ENCODE measurements around the gene MAP2K3. TPM values are rescaled to one million over a fixed set of nuclear protein-coding genes. Genes with fewer than 3 reads are reported as not detected.

MAP2K3 gene
- total RNA-seq, 4 donors from 2014 or later, result 44.4 to 148 (median 59.6) TPM

GRCh38 chr17:21295036-21295952, 10.8 kb downstream of the MAP2K3 start:
- Histone ChIP-seq H3K9me3 (no peaks in the 10 kb centered on the region), H3K4me1 (peaks cover 0 to 15% (median 2%) of the 10 kb centered on the region in 4 donors), H3K27me3 (no peaks in the 10 kb centered on the region), H3K4me3 (no peak overlapping the region), H3K27ac (peak overlapping the region in 1 of 4 donors; percentile 0), H3K36me3 (peaks cover 0 to 7% (median 0%) of the 10 kb centered on the region in 4 donors)
- intact Hi-C loops (cut with DNase I; ENCODE audit: low total_unique reads) (no loop called here), in situ Hi-C loops (cut with MboI; ENCODE audit: low pct_ligation_motif_present in 1 of 4, low pct_unique_long_range_greater_than_20kb in 1 of 4, low sequenced_read_pairs in 3 of 4) (no loop called here)
- no peak for TF ChIP-seq EP300 (IDR thresholded peaks at IDR 0.05; ENCODE audit: low read depth)
- TF ChIP-seq POLR2AphosphoS5 (IDR thresholded peaks at IDR 0.05), result peak in 1 of 3 donors; percentile 29
- DNase-seq, result peak; percentile 55
- 71 to 86% methylated on average over 7 to 19 of the region's 19 CpGs for WGBS, 2 donors (ENCODE audit: low coverage in 1 of 2)

DNA sequence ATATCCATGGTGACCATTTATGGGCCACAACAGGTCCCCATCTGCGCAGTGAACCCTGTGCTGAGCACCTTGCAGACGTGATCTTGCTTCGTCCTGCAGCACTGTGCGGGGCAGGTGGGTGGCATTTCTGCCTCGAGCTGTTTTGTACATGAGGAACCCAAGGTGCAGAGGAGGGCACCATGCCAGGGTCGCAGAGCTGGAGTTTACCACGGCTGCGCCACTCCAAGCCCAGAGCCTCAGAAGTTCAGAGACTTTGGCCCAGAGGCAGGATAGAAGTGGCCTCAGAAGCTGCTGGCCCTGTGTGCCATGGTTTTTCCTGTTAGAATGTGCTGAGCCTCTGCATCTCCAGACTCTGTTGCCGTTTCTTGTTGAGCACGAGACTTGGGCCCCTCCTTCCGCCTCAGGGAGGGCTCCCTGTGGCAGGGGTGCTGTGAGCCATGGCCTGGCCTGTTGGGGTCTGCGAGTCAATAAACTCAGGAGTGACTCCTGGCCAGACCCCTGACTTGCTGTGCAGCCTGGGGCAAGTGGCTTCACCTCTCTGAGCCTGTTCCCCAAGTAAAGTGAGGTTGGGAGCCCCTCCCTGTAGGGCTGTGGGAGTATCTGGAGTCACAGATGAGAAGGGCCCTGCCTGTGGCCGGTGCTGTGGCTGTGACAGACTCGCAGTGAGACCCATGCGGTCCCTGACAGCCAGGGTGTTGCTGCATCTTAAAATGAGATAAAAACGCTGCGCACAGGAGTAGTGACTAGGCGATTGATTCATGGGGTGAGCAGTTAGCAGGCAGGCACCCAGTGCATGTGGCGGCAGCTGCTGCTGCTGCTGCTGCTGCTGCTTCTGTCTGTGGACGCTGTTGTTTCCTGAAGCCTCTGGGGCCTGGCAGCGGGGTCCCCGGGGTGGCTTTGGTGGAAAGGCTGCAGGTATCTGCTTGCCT, 11.8 kb downstream of the MAP2K3 start:
- Histone ChIP-seq H3K4me1 (peaks cover 0 to 15% (median 2%) of the 10 kb centered on the region in 4 donors), H3K36me3 (peaks cover 0 to 15% (median 4%) of the 10 kb centered on the region in 4 donors)

GRCh38 chr17:21297026-21297520, 12.6 kb downstream of the MAP2K3 start:
- WGBS, 2 donors (ENCODE audit: low coverage in 1 of 2), result 76 to 80% methylated on average over 1 to 10 of the region's 10 CpGs
- Histone ChIP-seq H3K4me1 (peaks cover 0 to 15% (median 2%) of the 10 kb centered on the region in 4 donors), H3K4me3 (no peak overlapping the region), H3K27me3 (no peaks in the 10 kb centered on the region), H3K36me3 (peaks cover 0 to 15% (median 4%) of the 10 kb centered on the region in 4 donors), H3K27ac (no peak overlapping the region), H3K9me3 (no peaks in the 10 kb centered on the region)
- no peak for DNase-seq
- TF ChIP-seq EP300 (IDR thresholded peaks at IDR 0.05; ENCODE audit: low read depth) (no peak), POLR2AphosphoS5 (IDR thresholded peaks at IDR 0.05) (no peak), POLR2A (IDR thresholded peaks at IDR 0.05) (no peak)
- TF ChIP-seq, protein P1, sequence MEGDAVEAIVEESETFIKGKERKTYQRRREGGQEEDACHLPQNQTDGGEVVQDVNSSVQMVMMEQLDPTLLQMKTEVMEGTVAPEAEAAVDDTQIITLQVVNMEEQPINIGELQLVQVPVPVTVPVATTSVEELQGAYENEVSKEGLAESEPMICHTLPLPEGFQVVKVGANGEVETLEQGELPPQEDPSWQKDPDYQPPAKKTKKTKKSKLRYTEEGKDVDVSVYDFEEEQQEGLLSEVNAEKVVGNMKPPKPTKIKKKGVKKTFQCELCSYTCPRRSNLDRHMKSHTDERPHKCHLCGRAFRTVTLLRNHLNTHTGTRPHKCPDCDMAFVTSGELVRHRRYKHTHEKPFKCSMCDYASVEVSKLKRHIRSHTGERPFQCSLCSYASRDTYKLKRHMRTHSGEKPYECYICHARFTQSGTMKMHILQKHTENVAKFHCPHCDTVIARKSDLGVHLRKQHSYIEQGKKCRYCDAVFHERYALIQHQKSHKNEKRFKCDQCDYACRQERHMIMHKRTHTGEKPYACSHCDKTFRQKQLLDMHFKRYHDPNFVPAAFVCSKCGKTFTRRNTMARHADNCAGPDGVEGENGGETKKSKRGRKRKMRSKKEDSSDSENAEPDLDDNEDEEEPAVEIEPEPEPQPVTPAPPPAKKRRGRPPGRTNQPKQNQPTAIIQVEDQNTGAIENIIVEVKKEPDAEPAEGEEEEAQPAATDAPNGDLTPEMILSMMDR (IDR thresholded peaks at IDR 0.05), result no peak
- in situ Hi-C loops (cut with MboI; ENCODE audit: low pct_ligation_motif_present in 1 of 4, low pct_unique_long_range_greater_than_20kb in 1 of 4, low sequenced_read_pairs in 3 of 4) (no loop called here), intact Hi-C loops (cut with DNase I; ENCODE audit: low total_unique reads) (no loop called here)

More for the DNA sequence above, 11.8 kb downstream of the MAP2K3 start:
- no peak overlapping the region for H3K27ac ChIP-seq
- intact Hi-C loops (cut with DNase I; ENCODE audit: low total_unique reads) (no loop called here), in situ Hi-C loops (cut with MboI; ENCODE audit: low pct_ligation_motif_present in 1 of 4, low pct_unique_long_range_greater_than_20kb in 1 of 4, low sequenced_read_pairs in 3 of 4) (no loop called here)
- WGBS, 2 donors (ENCODE audit: low coverage in 1 of 2), result 65 to 67% methylated on average over 11 to 22 of the region's 22 CpGs
- no peak for DNase-seq
- H3K27me3 ChIP-seq, result no peaks in the 10 kb centered on the region
- H3K9me3 ChIP-seq, result no peaks in the 10 kb centered on the region
- TF ChIP-seq POLR2AphosphoS5 (IDR thresholded peaks at IDR 0.05) (no peak), POLR2A (IDR thresholded peaks at IDR 0.05) (no peak), EP300 (IDR thresholded peaks at IDR 0.05; ENCODE audit: low read depth) (no peak)
- TF ChIP-seq, protein P1 (IDR thresholded peaks at IDR 0.05), result no peak
- H3K4me3 ChIP-seq, result no peak overlapping the region

DNA sequence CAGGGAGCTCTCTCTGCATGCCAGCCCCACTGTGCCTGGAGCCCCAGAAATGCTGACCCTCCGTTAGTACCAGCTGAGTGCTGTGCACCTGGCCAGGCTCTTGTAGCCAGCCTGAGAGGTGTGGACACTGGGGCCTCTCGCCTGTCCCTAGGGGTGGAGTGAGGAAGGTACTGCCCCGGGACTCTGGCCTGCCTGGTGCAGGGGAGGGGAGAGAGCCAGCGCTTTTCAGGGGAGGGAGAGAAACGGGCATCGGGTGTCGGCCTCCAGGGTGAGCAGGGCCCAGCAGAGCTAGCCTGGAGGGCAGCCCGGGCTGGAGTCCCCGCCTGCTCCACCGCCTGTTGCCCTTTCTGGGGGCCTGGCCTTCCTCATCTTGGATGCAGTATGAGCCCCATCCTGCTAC, 13.1 kb downstream of the MAP2K3 start:
- intact Hi-C loops (cut with DNase I; ENCODE audit: low total_unique reads) (no loop called here), in situ Hi-C loops (cut with MboI; ENCODE audit: low pct_ligation_motif_present in 1 of 4, low pct_unique_long_range_greater_than_20kb in 1 of 4, low sequenced_read_pairs in 3 of 4) (no loop called here)
- no peaks in the 10 kb centered on the region for H3K9me3 ChIP-seq
- no peak for TF ChIP-seq POLR2AphosphoS5 (IDR thresholded peaks at IDR 0.05)
- TF ChIP-seq EP300 (IDR thresholded peaks at IDR 0.05; ENCODE audit: low read depth), result no peak
- TF ChIP-seq, protein P1 (IDR thresholded peaks at IDR 0.05), result no peak
- TF ChIP-seq POLR2A (IDR thresholded peaks at IDR 0.05), result no peak
- no peak overlapping the region for H3K4me3 ChIP-seq
- H3K27me3 ChIP-seq, result no peaks in the 10 kb centered on the region
- H3K36me3 ChIP-seq, result peaks cover 0 to 15% (median 4%) of the 10 kb centered on the region in 4 donors
- peaks cover 0 to 15% (median 2%) of the 10 kb centered on the region in 4 donors for H3K4me1 ChIP-seq
- no peak overlapping the region for H3K27ac ChIP-seq
- WGBS, 2 donors (ENCODE audit: low coverage in 1 of 2), result 64% methylated on average over 10 of the region's 10 CpGs; no CpG with 5 or more reads in 1 of the 2 donors
- no peak for DNase-seq

Data from transverse colon (tissue), 4 donors.